AG04449 (cell line): ENCODE results near the gene CFAP46.

Source experiments
- CTCF ChIA-PET: fragments of 350-600 bp; formaldehyde crosslinking; extraction: SDS; loops from one replicate; lab custom pipeline; 2021; ENCODE audit warnings: antibody characterized with exemption; lab: Yijun Ruan, JAX
- POLR2A ChIA-PET: fragments of 400-600, 350-600 bp; formaldehyde crosslinking; extraction: SDS; loops from one replicate; lab custom pipeline; 2020; ENCODE audit warnings: antibody characterized with exemption, inconsistent platforms; lab: Yijun Ruan, JAX
- DNase-seq: peaks from one replicate; pipeline ENCODE4 v3.0.0-alpha.2; 2010; ENCODE audit warnings: low read depth, low spot score
- H3K4me3 ChIP-seq: 2 replicates; pipeline ENCODE4 v1.5.1; 2011; ENCODE audit warnings: low read depth, mild to moderate bottlenecking, control low read depth, low read length
- CTCF ChIP-seq: IDR thresholded peaks from one replicate; pipeline ENCODE4 v1.5.1; 2011; ENCODE audit warnings: mild to moderate bottlenecking, moderate library complexity, low read length, control low read depth, inconsistent platforms; ENCODE audit not compliant: insufficient read depth; ENCODE audit errors: missing control alignments

Gene CFAP46

GRCh38 chr10:132980426-132981172 lies 38.2 kb upstream of the CFAP46 start:
- CTCF ChIA-PET, result no interaction called here
- H3K4me3 ChIP-seq, result no peak overlapping the region
- POLR2A ChIA-PET, result no interaction called here
- no peak for TF ChIP-seq CTCF
- DNase-seq, result no peak

GRCh38 chr10:132979491-132980425 lies 37.4 kb upstream of the CFAP46 start:
- CTCF ChIA-PET, result no interaction called here
- DNase-seq, result no peak
- POLR2A ChIA-PET, result no interaction called here

GRCh38 chr10:132978542-132978941 lies 36.2 kb upstream of the CFAP46 start:
- no peak for DNase-seq
- TF ChIP-seq CTCF, result no peak
- POLR2A ChIA-PET, result no interaction called here
- no peak overlapping the region for H3K4me3 ChIP-seq
- CTCF ChIA-PET, result no interaction called here

More at GRCh38 chr10:132979491-132980425, 37.4 kb upstream of the CFAP46 start:
- TF ChIP-seq CTCF, result no peak
- H3K4me3 ChIP-seq, result no peak overlapping the region

GRCh38 chr10:132977807-132978206 lies 35.4 kb upstream of the CFAP46 start:
- POLR2A ChIA-PET, result no interaction called here
- TF ChIP-seq CTCF, result no peak
- no peak for DNase-seq
- CTCF ChIA-PET, result no interaction called here
- H3K4me3 ChIP-seq, result no peak overlapping the region

DNA sequence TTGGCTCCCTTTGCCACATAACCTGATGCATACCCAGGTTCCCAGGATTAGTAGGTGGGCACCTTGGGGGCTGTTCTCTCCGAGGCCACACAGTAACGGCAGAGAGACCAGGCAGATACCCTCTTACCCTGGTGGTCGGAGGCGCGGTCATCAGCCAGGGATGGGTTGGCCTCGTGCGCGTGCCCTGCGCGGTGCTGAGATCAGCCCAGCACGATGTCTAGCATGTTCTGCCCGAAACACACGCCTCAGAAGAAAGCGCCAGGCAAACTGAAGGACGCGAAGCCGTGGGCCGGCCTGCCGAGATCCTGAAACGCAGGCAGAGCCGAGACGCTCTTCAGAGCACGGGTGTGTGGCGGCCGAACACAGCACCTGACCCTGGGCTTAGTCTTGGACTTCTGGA lies 34.7 kb upstream of the CFAP46 start:
- POLR2A ChIA-PET, result no interaction called here
- CTCF ChIA-PET, result no interaction called here
- TF ChIP-seq CTCF, result no peak
- no peak overlapping the region for H3K4me3 ChIP-seq
- no peak for DNase-seq
